Skeletal muscle satellite cell (primary cell): ENCODE measurements around the gene SELENOK.

ENCODE experiments used
- H3K27me3 ChIP-seq: 2 replicates; pipeline ENCODE4 v1.7.0; 2013; ENCODE audit warnings: low read length; ENCODE audit not compliant: control insufficient read depth, insufficient read depth
- H3K36me3 ChIP-seq: 2 replicates; pipeline ENCODE4 v1.7.0; 2013; ENCODE audit warnings: mild to moderate bottlenecking, control low read depth, low read length; ENCODE audit not compliant: insufficient read depth
- H3K4me1 ChIP-seq: 2 replicates; pipeline ENCODE4 v1.7.0; 2013; ENCODE audit warnings: low read length; ENCODE audit not compliant: control insufficient read depth, insufficient read depth
- H3K4me2 ChIP-seq: 2 replicates; pipeline ENCODE4 v1.7.0; 2013; ENCODE audit warnings: mild to moderate bottlenecking, low read length
- H3K4me3 ChIP-seq: 2 replicates; pipeline ENCODE4 v1.7.0; 2013; ENCODE audit warnings: low read length
- H3K9ac ChIP-seq: 2 replicates; pipeline ENCODE4 v1.7.0; 2013; ENCODE audit warnings: mild to moderate bottlenecking, low read depth, low read length, moderate library complexity
- H3K9me3 ChIP-seq: replicated peaks from 2 replicates; pipeline ENCODE4 v1.7.0; 2013; ENCODE audit warnings: mild to moderate bottlenecking, control low read depth, low read length

The SELENOK gene

DNA sequence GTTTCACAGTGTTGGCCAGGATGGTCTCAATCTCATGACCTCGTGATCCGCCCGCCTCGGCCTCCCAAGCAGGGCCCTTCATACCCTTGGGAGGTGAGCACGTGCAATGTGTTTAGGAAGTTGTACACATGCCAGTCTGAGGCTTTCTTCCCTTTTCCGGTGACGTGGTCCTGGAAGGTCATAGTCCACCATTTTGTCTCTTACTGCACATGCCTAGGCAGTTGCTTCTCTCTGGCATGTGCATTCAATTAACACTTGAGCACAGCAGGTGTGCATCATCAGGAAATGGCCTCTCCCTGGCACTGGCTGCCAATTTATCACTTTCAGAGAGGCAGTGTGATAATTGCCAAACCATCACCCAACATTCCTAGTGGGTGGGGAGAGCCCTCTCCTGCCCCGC, 21.7 kb upstream of the SELENOK start:
- Histone ChIP-seq H3K27me3 (peaks cover 7% of the 10 kb centered on the region), H3K4me2 (no peak overlapping the region), H3K9me3 (no peaks in the 10 kb centered on the region), H3K36me3 (no peaks in the 10 kb centered on the region), H3K9ac (no peak overlapping the region), H3K4me3 (no peak overlapping the region), H3K4me1 (no peaks in the 10 kb centered on the region)

GRCh38 chr3:53902711-53903110, 11.1 kb upstream of the SELENOK start:
- Histone ChIP-seq H3K9ac (no peak overlapping the region), H3K36me3 (no peaks in the 10 kb centered on the region), H3K4me2 (no peak overlapping the region), H3K27me3 (peaks cover 21% of the 10 kb centered on the region), H3K9me3 (no peaks in the 10 kb centered on the region), H3K4me1 (no peaks in the 10 kb centered on the region), H3K4me3 (no peak overlapping the region)

- Histone ChIP-seq H3K36me3 (no peaks in the 10 kb centered on the region), H3K27me3 (peaks cover 28% of the 10 kb centered on the region), H3K9ac (no peak overlapping the region), H3K9me3 (no peaks in the 10 kb centered on the region), H3K4me1 (no peaks in the 10 kb centered on the region), H3K4me3 (no peak overlapping the region), H3K4me2 (no peak overlapping the region)
Observed at GRCh38 chr3:53902067-53902466, 10.4 kb upstream of the SELENOK start.

DNA sequence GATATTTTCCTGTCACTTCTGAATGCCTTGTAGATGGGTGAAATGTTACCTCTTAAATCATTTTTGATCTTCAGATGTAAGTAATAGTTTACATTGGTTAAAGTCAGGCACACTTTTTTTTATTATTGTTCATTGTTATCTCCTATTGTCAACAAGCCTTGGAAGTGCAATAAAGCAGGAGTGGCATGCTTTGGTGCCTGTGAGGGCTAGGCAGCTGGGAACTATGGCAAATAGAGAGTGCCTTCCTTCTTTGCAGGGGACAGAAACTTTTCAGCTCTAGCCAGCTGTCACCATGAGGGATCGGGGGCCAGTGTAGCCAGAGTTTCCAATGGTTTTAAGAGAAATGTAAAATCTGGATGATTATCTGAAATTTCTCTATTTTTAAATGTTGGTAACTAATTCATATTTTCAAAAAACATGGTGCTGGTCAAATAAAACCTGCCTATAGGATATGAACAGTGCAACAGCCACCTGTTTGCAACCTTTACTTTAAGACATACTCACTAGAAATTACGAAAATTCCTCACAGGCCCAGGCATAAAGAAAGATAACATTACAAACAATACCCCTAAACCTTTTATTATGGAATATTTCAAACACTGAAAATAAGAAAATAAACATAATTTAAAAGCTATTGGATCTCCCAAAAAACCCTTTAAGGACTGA, 9.1 kb upstream of the SELENOK start:
- Histone ChIP-seq H3K4me3 (no peak overlapping the region), H3K36me3 (no peaks in the 10 kb centered on the region), H3K27me3 (peaks cover 37% of the 10 kb centered on the region), H3K9ac (no peak overlapping the region), H3K4me2 (no peak overlapping the region), H3K9me3 (no peaks in the 10 kb centered on the region), H3K4me1 (no peaks in the 10 kb centered on the region)

GRCh38 chr3:53899750-53900149, 8.1 kb upstream of the SELENOK start:
- Histone ChIP-seq H3K27me3 (peaks cover 40% of the 10 kb centered on the region), H3K36me3 (no peaks in the 10 kb centered on the region), H3K4me2 (no peak overlapping the region), H3K9me3 (no peaks in the 10 kb centered on the region), H3K9ac (no peak overlapping the region), H3K4me3 (no peak overlapping the region), H3K4me1 (no peaks in the 10 kb centered on the region)

GRCh38 chr3:53892286-53892637, 603 bp upstream of the SELENOK start:
- Histone ChIP-seq H3K9me3 (no peaks in the 10 kb centered on the region), H3K9ac (peak overlapping the region; percentile 77), H3K4me1 (peaks cover 16% of the 10 kb centered on the region), H3K27me3 (peaks cover 17% of the 10 kb centered on the region), H3K4me2 (peak overlapping the region; percentile 82), H3K4me3 (peak overlapping the region; percentile 67), H3K36me3 (peaks cover 4% of the 10 kb centered on the region)

- no peaks in the 10 kb centered on the region for H3K9me3 ChIP-seq
- H3K4me2 ChIP-seq, result peak overlapping the region; percentile 90
- H3K9ac ChIP-seq, result peak overlapping the region; percentile 92
- H3K36me3 ChIP-seq, result peaks cover 10% of the 10 kb centered on the region
- H3K4me3 ChIP-seq, result peak overlapping the region; percentile 84
- peaks cover 6% of the 10 kb centered on the region for H3K27me3 ChIP-seq
- H3K4me1 ChIP-seq, result peaks cover 16% of the 10 kb centered on the region
Observed at GRCh38 chr3:53890726-53891475, 758 bp downstream of the SELENOK start.

GRCh38 chr3:53888232-53888631, 3.4 kb downstream of the SELENOK start:
- Histone ChIP-seq H3K4me1 (peaks cover 16% of the 10 kb centered on the region), H3K36me3 (peaks cover 10% of the 10 kb centered on the region), H3K9ac (no peak overlapping the region), H3K4me3 (no peak overlapping the region), H3K27me3 (no peaks in the 10 kb centered on the region), H3K4me2 (no peak overlapping the region), H3K9me3 (no peaks in the 10 kb centered on the region)

- Histone ChIP-seq H3K27me3 (no peaks in the 10 kb centered on the region), H3K36me3 (peaks cover 10% of the 10 kb centered on the region), H3K9ac (no peak overlapping the region), H3K4me1 (peaks cover 14% of the 10 kb centered on the region), H3K4me2 (no peak overlapping the region), H3K4me3 (no peak overlapping the region), H3K9me3 (no peaks in the 10 kb centered on the region)
Observed at GRCh38 chr3:53887446-53887845, 4.2 kb downstream of the SELENOK start.

GRCh38 chr3:53885239-53885638, 6.4 kb downstream of the SELENOK start:
- Histone ChIP-seq H3K27me3 (no peaks in the 10 kb centered on the region), H3K4me1 (peaks cover 14% of the 10 kb centered on the region)

DNA sequence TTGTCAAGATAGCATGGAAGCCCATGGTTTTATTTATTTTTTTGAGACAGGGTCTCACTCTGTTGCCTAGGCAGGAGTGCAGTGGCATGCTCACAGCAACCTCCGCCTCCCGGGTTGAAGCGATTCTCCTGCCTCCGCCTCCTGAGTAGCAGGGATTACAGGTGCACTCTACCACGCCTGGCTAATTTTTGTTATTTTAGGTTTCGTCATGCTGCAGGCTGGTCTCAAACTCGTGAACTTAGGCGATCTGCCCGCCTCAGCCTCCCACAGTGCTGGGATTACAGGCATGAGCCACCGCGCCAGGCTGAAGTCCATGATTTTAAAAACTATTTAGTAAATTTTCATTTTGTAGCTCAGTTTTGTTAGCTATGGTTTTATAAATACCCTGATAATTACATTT, 7.0 kb downstream of the SELENOK start:
- no peak overlapping the region for H3K9ac ChIP-seq
- H3K4me3 ChIP-seq, result no peak overlapping the region
- no peaks in the 10 kb centered on the region for H3K27me3 ChIP-seq
- H3K4me1 ChIP-seq, result peaks cover 13% of the 10 kb centered on the region
- peaks cover 13% of the 10 kb centered on the region for H3K36me3 ChIP-seq
- H3K4me2 ChIP-seq, result no peak overlapping the region
- no peaks in the 10 kb centered on the region for H3K9me3 ChIP-seq

More at GRCh38 chr3:53885239-53885638, 6.4 kb downstream of the SELENOK start:
- Histone ChIP-seq H3K36me3 (peaks cover 10% of the 10 kb centered on the region), H3K9me3 (no peaks in the 10 kb centered on the region), H3K9ac (no peak overlapping the region), H3K4me2 (no peak overlapping the region), H3K4me3 (no peak overlapping the region)

- H3K4me1 ChIP-seq, result peaks cover 13% of the 10 kb centered on the region
- no peak overlapping the region for H3K4me2 ChIP-seq
- no peak overlapping the region for H3K4me3 ChIP-seq
- peaks cover 25% of the 10 kb centered on the region for H3K36me3 ChIP-seq
- H3K9me3 ChIP-seq, result no peaks in the 10 kb centered on the region
- H3K27me3 ChIP-seq, result no peaks in the 10 kb centered on the region
- no peak overlapping the region for H3K9ac ChIP-seq
Observed at GRCh38 chr3:53883008-53883407, 8.7 kb downstream of the SELENOK start.
